DMS53 treated with DMSO at 0.1 percent for 48 hours (cell line): ENCODE results near the gene C1D.
"Not testable (repeated sequence)": the region's sequence is repeated elsewhere in the genome, so short reads cannot be mapped to it uniquely, and the experiment has no call there.

Experiments used
- DNase-seq: peaks from one replicate; lab custom pipeline; 2025; ENCODE audit not compliant: unreplicated experiment; lab: John Stamatoyannopoulos, UW

Gene C1D

DNA sequence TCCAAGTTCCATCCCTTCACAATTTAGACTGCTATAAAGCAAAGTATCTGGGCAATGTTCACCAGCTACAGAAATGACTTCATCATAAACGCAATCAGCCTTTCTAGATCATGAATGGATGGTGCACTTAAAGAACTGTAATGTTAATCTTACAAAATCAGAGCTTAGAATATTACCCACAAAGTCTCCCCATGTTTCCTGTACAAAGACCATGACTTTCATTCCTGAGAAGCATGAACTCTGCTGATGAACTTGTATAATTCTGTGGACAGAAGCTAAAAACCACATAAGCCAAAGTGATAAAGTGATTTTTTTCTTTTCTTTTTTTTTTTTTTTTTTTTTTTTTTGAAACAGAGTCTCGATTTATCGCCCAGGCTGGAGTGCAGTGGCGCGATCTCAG, 53.3 kb downstream of the C1D start:
- no peak for DNase-seq

DNA sequence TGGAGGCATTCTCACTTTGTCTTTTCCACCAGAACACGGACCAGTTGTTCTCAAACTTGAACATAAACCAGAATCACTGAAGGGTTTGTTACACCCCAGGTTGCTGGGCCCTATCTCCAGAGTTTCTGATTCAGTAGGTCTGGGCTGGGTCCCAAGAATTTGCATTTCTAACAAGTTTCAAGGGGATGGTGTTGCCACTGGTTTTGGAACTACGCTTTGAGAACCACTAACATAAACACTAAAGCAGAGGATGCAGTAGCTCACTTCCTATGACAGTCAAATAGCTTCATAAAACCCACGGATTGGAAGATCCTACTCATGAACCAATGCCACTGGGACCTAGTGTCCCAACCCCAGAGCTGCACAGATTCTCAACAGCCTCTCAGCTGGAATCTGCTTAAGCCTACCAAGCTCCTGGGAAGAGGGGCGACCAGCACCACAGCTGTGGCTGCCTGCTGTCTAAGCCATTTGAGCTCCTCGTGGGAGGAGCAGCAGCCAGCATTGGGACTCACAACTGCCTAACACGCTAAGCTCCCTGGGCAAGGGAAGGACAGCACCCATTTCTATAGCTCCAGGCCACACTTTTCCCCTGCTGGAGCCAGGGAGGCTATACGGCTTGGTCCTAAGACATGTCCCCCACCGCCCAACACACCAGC, 62.5 kb downstream of the C1D start:
- DNase-seq, result no peak

DNA sequence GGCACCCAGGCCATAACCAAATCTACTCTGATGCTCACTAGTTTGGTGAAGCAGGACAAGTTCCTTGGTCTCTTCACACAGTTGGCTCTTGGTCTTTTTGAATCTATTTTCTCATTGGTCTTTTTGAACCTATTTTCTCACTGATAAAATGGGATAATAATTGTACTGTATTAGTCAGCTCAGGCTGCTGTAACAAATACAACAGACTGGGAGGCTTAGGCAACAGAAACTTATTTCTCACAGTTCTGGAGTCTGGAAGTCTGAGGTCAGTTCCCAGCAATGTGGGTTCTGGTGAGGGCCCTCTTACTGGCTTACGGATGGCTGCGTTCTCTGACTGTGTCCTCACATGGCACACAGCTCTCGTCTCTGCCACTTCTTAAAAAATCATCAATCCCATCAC, 63.5 kb downstream of the C1D start:
- DNase-seq, result no peak

DNA sequence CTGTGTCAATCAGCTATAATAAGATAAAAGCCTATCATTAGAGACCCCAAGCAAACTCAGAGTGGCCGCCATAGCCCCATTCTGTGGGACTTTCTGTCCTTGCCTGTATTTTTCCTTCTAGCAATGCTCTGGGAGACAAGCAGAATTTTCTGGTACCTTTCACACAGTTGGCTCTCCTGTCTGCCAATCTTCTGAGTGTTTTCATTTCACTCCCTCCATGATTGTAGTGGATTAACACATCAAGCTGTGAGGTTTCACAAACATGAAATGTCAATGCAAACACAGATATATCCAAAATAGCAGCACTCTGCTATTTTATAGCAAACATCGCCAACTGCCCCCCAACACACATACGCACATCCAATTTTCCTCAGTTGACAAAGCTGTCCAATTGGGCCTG, 64.9 kb downstream of the C1D start:
- no peak for DNase-seq

DNA sequence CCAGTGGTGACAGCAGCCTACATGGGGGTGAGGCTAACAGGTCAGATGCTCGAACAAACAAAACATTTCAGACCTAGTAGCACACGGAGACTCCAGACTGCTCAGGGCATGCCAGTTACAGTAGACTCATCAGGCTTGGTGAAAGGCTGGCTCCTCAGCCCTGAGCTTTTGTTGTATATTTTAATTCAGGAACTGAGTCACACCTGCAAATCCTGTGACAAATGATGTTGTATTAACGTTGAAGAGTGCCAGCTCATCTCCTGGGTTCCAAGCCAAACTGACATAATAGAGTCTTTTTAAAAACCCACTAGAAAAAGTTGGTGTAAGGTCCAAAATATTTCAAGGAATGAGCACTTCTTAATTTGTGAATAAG, 65.3 kb downstream of the C1D start:
- DNase-seq, result no peak

DNA sequence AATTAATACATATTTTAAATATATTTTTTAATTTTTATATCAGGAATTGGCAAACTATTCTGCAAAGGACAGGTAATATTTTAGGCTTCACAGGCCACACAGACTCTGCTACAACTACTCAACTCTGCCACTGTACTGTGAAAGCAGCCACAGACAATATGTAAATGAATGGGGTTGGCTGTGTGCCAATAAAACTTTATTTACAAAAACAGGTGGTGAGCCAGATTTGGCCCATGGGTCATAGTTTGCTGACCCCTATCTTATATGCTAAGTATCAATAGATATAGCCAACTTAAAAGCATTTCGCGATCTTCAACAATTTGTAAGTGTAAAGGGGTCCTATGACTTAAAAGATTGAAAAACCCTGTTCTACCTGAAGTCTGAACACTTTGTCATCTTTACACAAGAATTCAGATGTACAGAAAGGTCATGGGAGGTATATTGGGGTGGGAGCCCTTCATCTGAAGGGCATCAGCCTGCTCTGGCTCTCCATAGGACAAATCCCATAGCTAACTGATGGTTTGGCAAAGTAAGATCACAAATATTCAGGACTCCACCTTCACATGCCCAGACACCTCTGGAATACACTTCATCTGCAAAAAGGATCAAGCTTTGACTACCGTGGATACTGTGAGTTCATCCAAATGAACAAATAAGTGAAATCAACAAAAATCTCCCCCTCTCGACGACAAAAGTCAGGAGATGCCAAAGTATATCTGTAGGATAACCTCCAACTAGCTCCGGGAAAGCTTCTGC, 65.9 kb downstream of the C1D start:
- no peak for DNase-seq

DNA sequence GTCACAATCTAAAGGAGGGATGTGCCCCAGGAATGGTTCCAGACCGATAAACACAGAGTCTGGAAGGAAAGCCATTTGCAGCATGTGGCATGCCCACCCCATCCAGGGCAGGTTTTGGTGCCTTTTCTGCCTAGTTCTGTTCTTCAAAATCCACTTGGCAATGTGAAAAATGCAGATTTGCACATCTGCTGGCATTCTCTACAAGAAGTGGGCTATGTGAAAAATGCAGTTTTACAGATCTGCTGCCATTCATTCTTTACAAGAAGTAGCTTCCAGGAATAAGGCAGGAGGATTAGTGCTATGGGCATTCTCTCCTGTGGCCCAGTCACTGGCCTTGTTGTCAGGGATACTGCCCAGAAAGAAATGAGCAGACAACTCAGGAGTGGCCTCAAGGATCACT, 68.1 kb downstream of the C1D start:
- DNase-seq, result no peak

DNA sequence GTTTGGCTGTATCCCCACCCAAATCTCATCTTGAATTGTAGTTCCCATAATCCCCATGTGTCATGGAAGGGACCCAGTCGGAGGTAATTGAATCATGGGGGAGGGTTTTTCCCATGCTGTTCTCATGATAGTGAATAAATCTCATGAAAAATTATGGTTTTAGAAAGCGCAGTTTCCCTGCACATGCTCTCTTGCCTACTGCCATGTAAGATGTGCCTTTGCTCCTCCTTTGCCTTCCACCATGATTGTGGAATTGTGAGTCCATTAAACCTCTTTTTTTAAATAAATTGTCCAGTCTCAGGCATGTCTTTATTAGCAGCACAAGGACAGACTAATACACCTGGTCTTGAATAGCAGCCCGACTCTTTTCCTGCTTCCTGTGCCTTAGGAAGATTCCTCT, 68.7 kb downstream of the C1D start:
- not testable (repeated sequence) for DNase-seq

DNA sequence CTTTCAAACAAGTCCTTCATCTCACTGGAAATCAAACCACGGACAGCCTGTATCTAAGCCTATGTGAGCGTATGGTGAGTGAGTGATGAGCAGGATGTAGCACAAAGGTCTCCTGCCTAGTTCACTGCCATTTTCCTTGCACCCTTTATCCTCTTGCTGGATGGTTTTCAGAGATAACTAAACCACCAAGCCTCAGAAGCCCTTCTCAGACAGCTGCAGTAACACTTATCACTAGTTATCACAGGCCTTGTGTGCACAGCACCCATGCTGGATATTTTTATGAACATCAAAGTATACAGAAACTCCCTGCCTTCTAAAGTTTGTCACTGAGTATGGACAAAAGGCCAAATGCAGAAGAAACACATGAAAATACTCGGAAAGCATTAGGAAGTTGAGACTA, 69.5 kb downstream of the C1D start:
- DNase-seq, result no peak

DNA sequence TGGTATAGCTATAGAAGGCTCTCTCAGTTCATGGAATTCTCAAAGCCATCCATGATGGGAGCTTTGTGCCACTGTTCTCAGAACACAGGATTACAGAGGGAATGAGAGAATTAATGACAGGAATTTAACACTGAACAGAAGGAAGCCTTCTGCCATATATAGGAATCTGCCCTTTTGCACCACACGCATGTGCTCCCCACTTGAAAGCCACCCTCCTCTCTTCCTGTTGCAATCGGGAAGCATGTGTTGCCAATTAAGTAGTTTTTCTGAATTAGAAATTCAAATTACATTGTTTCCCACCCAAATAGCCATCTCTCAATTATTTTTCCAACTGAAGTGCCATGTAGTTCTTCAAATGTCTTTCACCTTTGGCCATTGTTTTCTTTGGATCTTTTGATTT, 71.3 kb downstream of the C1D start:
- no peak for DNase-seq
